Measurements from ENCODE around the gene SLC27A4.

The SLC27A4 gene

DNA sequence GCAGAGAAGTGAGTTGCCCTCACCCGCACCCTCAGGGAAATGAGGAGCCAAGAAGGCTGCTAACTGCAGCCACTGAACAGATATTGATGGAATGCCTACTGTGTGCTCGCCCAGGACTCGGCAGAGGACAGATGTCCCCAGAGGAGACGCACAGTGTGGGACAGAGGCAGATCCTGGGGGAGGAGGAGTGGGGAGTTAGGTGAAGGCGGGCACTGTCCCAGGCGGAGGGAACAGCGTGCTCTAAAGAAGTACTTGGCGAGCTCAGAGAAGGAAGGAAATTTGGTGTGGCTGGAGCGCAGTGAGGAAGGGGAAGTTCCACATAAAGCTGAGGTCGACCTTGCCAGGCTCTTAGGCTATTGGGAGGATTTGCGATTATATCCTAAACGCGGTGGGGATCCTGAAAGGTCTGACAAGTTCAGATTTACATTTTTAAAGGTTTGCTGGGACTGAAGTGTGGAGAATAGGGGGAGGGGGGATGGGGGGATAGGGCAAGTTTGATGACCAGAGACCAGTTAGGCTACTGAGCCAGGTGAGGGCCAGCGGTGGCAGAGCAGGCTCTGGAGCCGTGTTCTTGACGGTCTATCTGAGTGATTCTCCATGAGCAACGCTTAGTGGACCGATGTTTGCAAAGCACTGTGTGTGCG is 56.8 kb downstream of the SLC27A4 start:
- H3K4me3 ChIP-seq (ENCODE audit: low read depth, low read length) = no peak overlapping the region
- H3K27me3 ChIP-seq (replicated peaks) = peaks cover 38% of the 10 kb centered on the region
- TF ChIP-seq, protein P1, sequence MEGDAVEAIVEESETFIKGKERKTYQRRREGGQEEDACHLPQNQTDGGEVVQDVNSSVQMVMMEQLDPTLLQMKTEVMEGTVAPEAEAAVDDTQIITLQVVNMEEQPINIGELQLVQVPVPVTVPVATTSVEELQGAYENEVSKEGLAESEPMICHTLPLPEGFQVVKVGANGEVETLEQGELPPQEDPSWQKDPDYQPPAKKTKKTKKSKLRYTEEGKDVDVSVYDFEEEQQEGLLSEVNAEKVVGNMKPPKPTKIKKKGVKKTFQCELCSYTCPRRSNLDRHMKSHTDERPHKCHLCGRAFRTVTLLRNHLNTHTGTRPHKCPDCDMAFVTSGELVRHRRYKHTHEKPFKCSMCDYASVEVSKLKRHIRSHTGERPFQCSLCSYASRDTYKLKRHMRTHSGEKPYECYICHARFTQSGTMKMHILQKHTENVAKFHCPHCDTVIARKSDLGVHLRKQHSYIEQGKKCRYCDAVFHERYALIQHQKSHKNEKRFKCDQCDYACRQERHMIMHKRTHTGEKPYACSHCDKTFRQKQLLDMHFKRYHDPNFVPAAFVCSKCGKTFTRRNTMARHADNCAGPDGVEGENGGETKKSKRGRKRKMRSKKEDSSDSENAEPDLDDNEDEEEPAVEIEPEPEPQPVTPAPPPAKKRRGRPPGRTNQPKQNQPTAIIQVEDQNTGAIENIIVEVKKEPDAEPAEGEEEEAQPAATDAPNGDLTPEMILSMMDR (IDR thresholded peaks at IDR 0.05; ENCODE audit: low read depth, low read length, missing control alignments) = no peak
- H3K36me3 ChIP-seq (replicated peaks) = no peaks in the 10 kb centered on the region
- DNase-seq = no peak
- no peak overlapping the region for H3K27ac ChIP-seq
- in situ Hi-C loops (cut with HindIII; ENCODE audit: low pct_ligation_motif_present, low sequenced_read_pairs) = no loop called here

DNA sequence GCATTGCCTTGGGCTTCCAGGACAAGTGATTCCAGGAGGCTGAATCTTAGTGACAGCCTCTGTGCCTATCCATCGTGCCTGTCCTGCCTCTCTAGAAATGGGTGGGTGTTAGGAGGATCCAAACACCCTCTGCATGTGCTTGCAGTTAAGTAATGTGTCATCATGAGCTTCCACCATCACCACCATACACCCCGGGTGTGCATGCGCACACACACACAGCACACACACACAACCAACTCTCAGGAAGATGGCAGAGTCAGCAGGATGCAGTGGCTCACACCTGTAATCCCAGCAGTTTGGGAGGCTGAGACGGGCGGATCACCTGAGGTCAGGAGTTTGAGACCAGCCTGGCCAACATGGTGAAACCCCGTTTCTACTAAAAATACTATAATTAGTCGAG is 57.5 kb downstream of the SLC27A4 start:
- TF ChIP-seq, protein P1 (IDR thresholded peaks at IDR 0.05; ENCODE audit: low read depth, low read length, missing control alignments) = no peak
- in situ Hi-C loops (cut with HindIII; ENCODE audit: low pct_ligation_motif_present, low sequenced_read_pairs) = no loop called here
- peaks cover 31% of the 10 kb centered on the region for H3K27me3 ChIP-seq (replicated peaks)
- no peaks in the 10 kb centered on the region for H3K36me3 ChIP-seq (replicated peaks)
- no peak overlapping the region for H3K27ac ChIP-seq
- H3K4me3 ChIP-seq (ENCODE audit: low read depth, low read length) = no peak overlapping the region
- no peak for DNase-seq

DNA sequence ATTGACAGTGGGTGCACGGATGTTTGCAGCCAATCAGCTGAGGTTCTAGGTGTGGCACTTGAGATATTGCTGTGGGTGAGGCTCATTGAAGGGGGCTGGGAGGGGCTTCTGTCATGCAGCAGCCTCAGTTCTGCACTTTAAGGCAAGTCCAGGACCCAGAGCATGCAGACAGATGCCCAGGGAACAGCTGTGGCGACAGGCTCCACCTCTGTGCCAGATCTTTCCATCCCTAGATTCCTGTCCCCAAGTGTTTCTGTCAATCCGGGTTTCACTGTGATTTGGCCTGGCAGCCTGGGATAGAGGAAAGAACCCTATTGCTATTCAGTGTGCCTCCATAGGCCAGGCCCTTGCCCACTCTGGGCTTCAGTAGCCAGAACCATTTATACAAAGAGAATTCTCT is 59.5 kb downstream of the SLC27A4 start:
- TF ChIP-seq, protein P1 (IDR thresholded peaks at IDR 0.05; ENCODE audit: low read depth, low read length, missing control alignments) = no peak
- DNase-seq = no peak
- Histone ChIP-seq H3K36me3 (replicated peaks) (no peaks in the 10 kb centered on the region), H3K27ac (no peak overlapping the region), H3K27me3 (replicated peaks) (peaks cover 17% of the 10 kb centered on the region), H3K4me3 (ENCODE audit: low read depth, low read length) (no peak overlapping the region)
- in situ Hi-C loops (cut with HindIII; ENCODE audit: low pct_ligation_motif_present, low sequenced_read_pairs) = no loop called here

DNA sequence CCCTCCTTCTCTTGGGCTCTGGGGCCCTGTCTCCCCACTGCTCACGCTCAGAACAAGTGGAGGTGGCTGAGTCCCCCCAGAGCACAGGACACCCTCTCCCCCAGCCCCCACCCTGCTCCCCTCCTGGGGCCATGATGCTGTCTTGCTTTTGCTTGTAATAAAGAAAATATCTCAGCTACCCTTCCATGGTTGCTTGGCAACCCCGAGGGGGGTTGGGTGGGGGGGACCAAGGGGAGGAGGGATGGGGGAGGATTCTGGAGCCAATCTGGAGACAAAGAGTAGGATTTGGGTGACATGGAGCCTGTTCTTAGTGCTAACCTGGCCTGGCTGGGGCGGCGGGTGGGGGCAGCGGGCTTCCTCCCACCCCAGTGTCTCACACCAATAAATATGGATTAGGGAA is 64.2 kb downstream of the SLC27A4 start:
- DNase-seq = no peak
- TF ChIP-seq, protein P1 (IDR thresholded peaks at IDR 0.05; ENCODE audit: low read depth, low read length, missing control alignments) = no peak
- Histone ChIP-seq H3K27ac (no peak overlapping the region), H3K36me3 (replicated peaks) (no peaks in the 10 kb centered on the region), H3K27me3 (replicated peaks) (no peaks in the 10 kb centered on the region), H3K4me3 (ENCODE audit: low read depth, low read length) (no peak overlapping the region)
- in situ Hi-C loops (cut with HindIII; ENCODE audit: low pct_ligation_motif_present, low sequenced_read_pairs) = no loop called here

DNA sequence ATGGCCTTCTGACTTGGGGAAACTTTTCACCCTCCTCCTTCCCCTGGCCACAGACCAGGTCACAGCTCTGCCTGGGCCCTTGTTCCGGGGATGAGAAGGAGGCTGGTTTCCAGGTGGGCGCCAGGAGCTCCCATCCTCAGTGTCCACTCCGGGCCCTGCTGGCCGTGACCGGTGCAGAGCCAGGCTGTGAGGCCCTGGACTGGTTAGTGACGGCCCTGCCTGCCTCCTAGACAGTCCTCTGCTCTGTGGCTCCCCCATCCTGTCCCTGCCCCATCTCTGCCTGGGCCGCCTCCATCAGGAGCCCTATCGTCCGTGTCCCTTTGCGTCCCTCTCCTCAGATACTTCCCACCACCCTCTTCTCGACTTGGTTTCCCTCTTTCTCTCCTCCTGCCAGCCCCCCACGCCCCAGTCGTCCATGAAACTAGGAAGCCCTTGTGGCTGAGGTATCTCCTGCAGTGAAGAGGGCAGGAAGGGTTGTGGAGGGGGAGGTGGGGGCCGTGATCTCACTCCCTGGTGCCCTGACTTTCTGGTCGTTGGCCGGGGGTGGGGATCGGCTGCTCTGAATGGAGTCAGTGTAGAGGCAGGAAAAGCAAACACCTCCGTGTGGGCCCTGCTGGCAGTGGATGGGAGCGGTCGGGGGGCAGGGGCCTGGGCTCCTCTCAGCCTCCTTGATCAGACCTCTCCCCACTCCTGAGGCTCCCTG is 64.9 kb downstream of the SLC27A4 start:
- no peak for DNase-seq
- no peaks in the 10 kb centered on the region for H3K27me3 ChIP-seq (replicated peaks)
- no peaks in the 10 kb centered on the region for H3K36me3 ChIP-seq (replicated peaks)
- in situ Hi-C loops (cut with HindIII; ENCODE audit: low pct_ligation_motif_present, low sequenced_read_pairs) = no loop called here
- TF ChIP-seq, protein P1 (IDR thresholded peaks at IDR 0.05; ENCODE audit: low read depth, low read length, missing control alignments) = no peak
- H3K4me3 ChIP-seq (ENCODE audit: low read depth, low read length) = no peak overlapping the region
- H3K27ac ChIP-seq = no peak overlapping the region

Measured in brain microvascular endothelial cell (primary cell).